ENCODE results near the gene DENND1C.
"Not testable (repeated sequence)": the region's sequence is repeated elsewhere in the genome, so short reads cannot be mapped to it uniquely, and the experiment has no call there.

Gene DENND1C

DNA sequence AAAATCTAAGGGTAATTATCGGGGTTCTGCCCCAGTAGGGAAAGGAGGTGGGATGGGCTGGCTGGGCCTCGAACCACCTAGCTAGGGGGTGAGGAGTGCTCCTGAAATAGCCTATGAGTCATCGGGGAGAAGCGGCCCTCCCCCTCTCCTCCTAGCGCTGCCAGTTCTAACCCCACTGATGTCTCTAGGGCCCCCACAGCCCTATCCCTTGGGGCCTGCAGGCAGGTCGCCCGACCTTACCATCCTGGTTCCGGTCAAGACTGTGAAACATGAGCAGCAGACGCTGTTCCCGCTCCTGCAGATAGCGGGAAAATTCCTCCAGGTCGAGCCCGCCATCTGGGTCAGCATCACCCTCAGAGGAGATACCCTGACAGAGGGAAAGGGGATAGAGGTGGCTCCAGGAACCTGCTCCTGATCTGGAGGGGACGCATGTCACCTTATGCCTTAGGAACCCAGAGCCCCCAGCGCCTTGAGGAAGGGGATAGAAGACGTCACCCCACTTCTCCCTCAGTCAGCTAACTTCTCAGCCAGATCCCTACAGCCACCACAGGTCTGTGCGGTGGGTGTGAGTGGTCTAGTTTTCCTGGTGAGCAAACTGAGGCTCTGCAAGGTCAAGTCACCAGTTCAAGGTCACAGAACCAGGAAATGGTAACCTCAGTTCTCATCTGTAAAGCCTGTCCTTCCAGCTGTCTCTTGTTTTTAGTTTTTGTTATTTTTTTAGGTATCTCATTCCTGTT is 23.5 kb downstream of the DENND1C start:
- DNase-seq (ENCODE audit: low read depth in 2 of 2, low spot score in 1 of 2): no peak

DNA sequence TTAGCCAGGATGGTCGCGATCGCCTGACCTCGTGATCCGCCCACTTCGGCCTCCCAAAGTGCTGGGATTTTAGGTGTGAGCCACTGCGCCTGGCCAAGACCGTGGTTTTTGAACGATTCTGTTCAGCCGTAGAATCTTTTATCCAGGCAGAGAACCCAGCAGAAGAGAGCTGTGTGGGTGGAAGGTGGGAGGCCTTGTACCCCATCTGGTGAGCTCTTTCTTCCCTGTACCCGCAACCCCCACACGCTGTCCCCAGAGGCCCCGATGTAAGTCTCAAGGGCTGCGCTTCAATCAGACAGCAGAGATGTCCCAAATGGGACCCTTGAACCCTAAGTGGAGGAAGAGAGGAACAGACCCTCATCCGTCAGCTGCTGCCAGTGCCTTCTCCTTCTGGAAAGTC is 25.7 kb downstream of the DENND1C start:
- DNase-seq (ENCODE audit: low read depth in 2 of 2, low spot score in 1 of 2): no peak

DNA sequence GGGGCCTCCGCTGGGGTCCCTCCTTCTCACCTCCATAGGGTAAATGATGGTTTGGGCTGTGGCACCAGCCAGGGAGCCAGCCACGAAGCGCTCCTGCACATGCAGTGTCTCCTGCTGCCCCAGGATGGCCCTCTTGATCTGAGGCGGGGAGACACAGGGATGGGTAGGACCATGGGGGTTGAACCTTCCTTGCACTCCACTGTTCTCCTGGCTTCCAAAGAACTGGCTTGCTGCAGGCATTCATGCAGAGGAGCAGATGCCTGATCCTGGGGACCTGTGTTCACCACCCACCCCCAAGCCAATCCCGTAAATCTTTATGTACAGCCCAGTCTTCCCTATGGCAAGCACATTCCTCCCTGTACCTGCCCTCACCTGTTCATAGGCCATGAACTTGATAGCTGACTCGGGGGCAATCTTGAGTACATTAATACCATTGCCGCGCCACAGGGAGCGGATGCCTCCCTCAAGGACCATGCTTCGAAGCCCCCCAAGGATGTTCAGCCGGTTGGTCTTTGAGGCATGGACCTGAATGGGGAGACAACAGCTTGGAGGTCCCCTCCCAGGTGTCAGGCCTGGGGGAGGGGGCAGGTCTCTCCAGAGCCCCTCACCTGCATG is 27.5 kb downstream of the DENND1C start:
- no peak for DNase-seq (ENCODE audit: low read depth in 2 of 2, low spot score in 1 of 2)

DNA sequence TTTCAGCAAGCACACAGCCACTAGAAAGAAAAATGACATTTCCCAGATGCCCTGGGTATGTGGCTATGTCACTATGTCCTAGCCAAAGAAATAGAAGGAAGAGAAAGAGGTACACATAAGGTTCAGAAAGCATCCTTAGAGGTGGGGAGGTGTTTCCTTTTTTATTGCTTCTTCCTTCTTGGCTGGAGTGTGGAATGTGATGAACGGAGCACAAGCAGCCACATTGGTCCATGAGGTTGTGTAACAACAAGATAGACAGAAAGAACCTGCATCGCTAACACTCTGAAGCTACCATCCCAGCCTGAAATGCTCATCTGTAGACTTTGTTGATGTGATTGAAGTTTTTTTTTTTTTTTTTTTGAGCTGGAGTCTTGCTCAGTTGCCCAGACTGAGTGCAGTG is 28.7 kb downstream of the DENND1C start:
- DNase-seq (ENCODE audit: low read depth in 2 of 2, low spot score in 1 of 2): no peak

DNA sequence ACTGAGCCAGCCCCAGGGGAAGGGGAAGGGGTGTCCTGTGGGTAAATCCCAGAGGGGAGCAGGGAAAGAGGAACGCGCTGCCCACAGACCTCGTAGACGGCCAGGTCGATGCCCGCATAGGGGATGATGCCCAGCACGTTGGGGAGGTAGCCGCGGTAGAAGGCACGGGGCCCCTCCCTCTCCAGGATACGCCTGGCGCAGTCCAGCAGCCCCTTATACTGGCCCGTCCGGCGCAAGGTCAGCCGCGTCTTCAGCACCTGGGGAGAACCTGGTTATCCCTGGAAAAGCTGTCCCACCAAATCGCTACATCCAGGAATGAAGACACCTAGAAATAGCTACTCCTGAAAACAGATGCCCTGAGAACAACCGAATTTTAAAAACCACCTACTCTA is 29.4 kb downstream of the DENND1C start:
- no peak for DNase-seq (ENCODE audit: low read depth in 2 of 2, low spot score in 1 of 2)

DNA sequence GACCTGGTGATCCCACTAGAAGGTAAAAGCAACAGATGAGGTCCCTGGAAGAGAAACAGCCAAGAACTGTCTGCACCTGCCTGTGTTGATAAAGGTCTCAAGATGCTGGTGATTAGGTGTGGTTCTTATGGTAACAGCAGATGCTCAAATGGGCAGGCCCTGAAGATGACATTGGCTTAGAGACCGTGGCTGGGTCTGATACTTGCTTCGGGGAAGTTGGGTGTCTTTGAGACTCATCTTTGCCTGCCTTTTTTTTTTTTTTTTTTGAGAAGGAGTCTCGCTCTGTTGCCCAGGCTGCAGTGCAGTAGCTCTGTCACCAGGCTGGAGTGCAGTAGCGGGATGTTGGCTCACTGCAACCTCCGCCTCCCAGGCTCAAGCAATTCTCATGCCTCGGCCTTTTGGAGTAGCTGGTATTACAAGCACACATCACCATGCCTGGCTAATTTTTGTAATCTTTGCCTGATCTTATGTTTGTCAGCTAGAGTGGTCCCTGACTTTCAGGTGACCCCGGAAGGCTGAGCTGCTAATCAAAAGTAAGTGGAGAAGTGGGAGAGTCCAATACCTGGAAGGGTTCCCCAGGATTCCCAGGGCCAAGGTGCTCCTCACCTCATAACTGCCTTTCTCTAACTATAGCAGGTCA is 29.9 kb downstream of the DENND1C start:
- no peak for DNase-seq (ENCODE audit: low read depth in 2 of 2, low spot score in 1 of 2)

DNA sequence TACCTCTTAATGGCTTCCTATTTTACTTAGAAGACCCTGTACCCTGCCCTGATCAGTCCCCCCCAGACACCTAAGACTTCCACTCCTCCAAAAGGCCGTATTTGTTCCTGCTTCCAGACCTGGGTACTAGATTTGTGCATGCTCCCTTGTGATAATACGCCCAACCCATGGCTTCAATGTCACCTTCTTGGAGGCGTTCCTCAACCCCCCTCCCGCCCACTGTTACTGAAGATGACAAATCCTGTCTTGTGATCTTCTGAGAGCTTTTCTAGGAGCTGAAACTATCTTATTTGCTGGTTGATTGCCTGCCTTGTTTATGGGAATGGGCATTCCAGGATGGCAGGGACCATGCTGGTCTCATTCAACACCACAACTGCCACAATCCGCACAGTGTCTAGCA is 31.4 kb downstream of the DENND1C start:
- DNase-seq (ENCODE audit: low read depth in 2 of 2, low spot score in 1 of 2): no peak

DNA sequence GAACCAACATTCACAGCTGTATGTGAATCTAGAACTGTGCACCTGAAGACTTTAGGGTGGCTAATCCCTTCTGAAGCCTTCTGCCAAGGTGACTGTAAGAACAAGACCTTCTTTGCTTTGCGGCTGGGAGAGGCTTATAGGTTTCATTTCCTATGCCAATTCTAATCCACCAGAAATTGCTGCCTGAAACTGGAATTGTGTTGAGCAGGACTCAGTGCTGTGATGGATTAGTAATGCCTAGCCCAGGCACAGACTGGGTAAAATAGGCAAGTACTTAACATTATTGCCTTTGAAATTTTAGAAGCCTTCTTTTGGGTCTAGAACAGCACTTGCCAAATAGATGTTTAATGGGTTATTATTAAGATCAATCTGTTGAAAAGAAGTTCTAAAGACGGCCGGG is 33.5 kb downstream of the DENND1C start:
- no peak for DNase-seq (ENCODE audit: low read depth in 2 of 2, low spot score in 1 of 2)

DNA sequence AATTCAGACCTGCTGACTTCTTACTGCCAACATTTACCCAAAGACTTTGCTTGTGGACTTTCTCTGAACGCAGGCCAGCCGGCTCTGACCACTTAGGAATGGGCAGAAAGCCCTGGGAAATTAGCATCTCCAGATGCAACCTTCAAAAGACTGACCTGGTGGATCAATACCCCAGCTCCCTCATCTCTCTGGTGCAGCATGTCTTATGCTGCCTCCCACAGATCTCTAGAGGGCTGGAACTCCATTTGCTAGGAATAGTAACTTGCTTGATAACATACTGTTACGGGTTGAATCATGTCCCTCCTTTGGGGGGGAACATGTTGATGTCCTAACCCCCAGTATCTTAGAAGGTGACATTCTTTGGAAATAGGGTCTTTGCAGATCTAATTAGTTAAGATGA is 35.1 kb downstream of the DENND1C start:
- no peak for DNase-seq (ENCODE audit: low read depth in 2 of 2, low spot score in 1 of 2)

DNA sequence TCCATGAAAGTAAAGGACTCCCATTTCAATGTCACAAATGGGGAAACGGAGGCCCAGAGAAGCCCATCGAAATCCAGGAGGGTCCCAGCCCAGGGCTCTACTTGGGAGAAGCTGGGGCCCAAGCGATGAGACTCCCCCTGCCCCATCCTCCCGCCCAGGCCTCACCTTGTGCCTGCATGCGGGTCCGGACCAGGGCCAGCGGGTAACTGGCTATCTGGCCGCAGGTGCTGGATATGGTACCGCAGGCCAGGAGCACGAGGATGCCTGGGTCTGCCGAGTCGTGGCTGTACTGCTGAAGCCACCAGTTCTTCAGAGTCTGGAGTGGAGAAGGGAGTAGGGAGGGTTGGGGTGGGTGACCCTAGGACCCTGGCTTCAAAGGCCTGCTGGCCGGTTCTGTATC is 37.6 kb downstream of the DENND1C start:
- DNase-seq (ENCODE audit: low read depth in 2 of 2, low spot score in 1 of 2): no peak

DNA sequence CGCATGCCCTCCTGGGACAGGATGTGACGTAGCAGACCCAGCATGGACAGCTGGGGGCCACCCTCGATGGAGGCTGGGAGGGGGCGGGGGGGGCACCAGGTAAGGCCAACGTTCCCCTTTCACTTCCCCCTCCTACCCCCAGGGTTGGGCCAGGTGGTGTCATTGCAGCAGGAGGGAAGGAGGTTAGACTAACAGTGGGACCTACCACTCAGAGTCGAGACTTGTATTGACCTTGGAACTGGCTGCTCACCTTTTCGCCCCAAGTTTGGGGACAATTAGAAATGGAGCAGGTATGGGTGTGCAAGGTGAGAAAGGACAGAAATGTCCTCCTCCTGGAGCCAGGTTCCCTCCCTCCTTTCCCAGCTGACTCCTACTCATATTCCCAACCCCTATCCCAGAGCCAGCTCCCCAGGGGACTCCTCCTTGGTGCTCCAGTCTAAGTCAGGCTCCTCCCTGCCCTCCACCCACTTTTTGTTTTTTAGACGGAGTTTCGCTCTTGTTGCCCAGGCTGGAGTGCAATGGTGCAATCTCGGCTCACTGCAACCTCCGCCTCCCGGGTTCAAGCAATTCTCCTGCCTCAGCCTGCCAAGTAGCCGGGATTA is 39.4 kb downstream of the DENND1C start:
- no peak for DNase-seq (ENCODE audit: low read depth in 2 of 2, low spot score in 1 of 2)

DNA sequence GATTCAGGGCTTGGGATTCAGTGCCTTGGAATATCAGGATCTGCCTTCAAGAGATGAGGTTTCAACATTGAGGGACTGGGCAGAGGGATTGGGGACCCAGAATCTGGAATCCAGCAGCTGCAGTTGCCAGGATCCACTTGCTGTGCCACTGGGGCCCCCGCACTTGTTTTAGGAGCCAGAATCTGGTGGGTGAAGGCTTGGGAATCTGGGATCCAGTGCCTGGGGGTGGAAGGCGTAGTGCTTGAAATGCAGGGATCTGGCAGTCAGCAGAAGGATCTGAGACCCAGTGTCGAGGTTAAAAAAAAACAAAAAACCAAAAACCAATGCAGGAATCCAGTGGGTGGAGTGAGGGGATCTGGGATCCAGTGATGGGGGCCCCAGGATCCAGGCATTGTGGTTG is 40.7 kb downstream of the DENND1C start:
- DNase-seq (ENCODE audit: low read depth in 2 of 2, low spot score in 1 of 2): no peak

DNA sequence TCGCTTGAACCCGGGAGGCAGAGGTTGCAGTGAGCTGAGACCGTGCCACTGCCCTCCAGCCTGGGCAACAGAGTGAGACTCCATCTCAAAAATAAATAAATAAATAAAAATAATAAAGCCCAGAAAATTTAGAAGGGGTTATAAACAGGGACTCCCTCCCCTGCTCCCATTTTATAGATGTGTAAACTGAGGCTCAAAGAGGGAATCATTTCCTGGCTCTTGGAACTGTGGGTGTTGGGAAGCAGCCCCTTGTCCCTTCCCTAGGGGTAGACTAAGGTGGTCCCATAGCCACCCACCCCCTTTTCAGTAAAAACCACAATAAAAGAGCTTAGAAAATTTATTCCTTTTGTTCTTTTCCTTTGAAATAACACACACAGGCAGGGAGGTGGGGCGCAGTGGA is 41.8 kb downstream of the DENND1C start:
- DNase-seq (ENCODE audit: low read depth in 2 of 2, low spot score in 1 of 2): no peak

DNA sequence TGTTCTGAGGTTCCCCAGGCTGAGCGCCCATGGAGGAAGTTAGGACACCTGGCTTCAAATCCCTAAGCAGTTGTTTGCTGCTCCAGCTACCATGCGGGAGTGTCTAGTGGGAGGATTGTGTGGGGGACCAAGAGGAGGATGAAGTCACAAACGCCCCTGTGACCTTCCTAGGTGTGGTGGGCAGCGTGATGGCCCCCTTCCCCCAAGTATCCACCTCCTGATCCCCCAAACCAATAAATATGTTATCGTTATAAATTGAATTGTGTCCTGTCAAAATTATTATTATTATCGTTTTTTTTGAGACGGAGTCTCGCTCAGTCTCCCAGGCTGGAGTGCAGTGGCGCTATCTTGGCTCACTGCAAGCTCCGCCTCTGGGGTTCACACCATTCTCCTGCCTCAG is 47.9 kb downstream of the DENND1C start, which contains the start of gene SLC25A41:
TSS of gene SLC25A41 (minus strand) at position 101 of the 400 bp plus-strand sequence. CDS start at position 31, 70 bp downstream.
- no peak for DNase-seq (ENCODE audit: low read depth in 2 of 2, low spot score in 1 of 2)

DNA sequence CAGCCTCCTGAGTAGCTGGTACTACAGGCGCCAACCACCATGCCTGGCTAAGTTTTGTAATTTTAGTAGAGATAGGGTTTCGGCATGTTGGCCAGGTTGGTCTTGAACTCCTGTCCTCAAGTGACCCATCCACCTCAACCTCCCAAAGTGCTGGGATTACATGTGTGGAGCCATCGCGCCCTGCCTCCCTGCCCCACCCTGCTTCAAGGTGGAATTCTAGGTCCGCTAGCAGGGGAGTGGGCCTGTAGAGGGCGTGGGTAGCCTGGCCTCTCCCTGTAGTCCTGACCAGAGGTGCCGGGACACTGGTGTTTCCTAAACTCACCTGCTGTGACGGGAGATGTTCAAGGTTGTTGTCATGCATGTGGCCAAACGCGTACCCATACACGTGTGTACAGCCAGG is 48.4 kb downstream of the DENND1C start:
- DNase-seq (ENCODE audit: low read depth in 2 of 2, low spot score in 1 of 2): no peak

DNA sequence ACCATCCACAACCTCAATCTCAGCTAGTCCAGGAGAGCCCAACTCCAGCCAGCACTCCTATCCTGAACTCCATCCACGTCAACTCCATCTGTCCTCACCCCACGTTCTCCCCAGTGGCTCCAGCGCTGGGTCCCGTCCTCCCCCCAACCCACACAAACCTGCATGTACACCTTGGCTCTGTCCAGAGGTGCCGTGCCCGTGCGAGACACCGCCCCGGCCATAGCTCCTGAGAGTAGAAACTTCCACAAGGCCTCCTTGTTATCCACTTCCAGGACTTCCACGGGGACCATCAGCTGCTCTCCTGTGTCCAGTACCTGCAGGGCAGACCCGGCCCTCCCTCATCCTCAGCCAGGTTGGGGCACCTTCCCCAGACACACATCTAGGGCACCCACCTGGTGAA is 49.7 kb downstream of the DENND1C start:
- no peak for DNase-seq (ENCODE audit: low read depth in 2 of 2, low spot score in 1 of 2)

DNA sequence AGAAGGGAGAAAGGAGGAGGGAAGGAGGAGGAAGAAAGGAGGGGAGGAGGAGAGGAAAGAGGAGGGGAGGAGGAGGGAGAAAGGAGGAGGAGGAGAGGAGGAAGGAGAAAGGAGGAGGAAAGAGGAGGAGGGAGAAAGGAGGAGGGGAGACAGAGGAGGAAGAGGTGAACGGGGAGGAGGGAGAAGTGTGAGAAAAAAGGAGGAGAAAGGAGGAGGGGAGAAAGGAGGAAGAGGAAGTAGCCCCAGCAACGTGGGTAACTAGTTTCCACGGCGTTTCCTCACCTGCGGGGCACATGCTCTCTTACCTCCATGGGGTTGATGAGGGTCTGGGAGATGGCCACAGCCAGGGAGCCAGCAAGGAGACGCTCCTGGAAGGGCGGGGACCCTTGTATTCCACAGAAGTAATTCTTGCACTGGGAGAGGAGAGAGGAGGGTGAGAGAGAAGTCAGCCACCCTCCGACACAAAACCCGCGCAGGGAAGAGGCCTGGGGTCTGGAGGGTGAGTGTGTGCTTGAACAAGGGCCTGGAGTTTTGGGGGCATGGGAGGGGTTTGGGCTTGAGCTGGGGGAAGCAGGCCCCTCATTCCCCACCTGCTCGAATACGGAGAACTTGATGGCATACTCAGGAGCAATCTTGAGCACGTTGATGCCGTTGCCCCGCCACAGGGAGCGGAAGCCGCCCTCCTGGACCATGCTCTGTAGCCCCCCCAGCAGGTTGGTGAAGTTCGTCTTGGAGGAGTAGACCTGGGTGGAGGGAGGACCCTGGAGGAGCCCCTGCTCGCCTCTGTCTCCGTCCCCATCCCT is 52.0 kb downstream of the DENND1C start:
- no peak for DNase-seq (ENCODE audit: low read depth in 2 of 2, low spot score in 1 of 2)

DNA sequence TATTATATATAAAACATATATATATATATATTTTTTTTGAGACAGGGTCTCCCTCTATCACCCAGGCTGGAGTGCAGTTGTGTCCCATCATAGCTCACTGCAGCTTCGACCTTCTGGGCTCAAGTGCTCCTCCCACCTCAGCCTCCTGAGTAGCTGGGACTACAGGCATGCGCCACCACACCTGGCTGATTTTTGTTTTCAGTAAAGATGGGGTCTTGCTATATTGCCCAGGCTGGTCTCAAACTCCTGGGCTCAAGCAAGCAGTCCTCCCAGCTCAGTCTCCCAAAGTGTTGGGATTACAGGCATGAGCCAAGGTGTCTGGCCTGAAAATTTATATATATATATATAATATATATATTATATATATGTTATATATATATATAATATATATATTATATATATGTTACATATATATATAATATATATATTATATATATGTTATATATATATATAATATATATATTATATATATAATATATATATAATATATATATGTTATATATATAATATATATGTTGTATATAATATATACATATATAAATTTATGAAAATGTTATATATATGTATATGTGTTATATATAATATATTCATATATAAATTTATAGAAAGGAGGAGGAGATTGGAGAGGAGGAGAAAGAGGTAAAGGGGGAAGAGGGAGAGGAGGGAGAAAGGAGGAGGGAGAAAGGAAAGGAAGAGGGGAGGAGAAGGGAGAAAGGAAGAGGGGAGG is 52.7 kb downstream of the DENND1C start:
- not testable (repeated sequence) for DNase-seq (ENCODE audit: low read depth in 2 of 2, low spot score in 1 of 2)

DNA sequence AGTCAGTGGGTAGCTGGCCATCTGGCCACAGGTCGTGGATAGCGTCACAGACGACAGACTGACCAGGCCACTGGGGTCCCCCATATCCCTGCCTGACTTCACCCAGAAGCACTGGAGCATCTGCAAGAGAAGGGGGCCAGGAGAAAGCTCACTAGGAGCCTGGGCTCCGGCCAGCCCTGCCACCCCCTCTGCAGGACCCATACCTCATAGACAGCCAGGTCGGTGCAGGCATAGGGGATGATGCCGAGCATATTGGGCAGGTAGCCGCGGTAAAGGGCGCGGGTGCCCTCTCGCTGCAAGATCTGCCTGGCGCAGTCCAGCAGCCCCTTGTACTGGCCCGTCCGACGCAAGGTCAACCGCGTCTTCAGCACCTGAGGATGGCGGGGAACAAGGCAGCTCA is 54.5 kb downstream of the DENND1C start:
- DNase-seq (ENCODE audit: low read depth in 2 of 2, low spot score in 1 of 2): no peak

DNA sequence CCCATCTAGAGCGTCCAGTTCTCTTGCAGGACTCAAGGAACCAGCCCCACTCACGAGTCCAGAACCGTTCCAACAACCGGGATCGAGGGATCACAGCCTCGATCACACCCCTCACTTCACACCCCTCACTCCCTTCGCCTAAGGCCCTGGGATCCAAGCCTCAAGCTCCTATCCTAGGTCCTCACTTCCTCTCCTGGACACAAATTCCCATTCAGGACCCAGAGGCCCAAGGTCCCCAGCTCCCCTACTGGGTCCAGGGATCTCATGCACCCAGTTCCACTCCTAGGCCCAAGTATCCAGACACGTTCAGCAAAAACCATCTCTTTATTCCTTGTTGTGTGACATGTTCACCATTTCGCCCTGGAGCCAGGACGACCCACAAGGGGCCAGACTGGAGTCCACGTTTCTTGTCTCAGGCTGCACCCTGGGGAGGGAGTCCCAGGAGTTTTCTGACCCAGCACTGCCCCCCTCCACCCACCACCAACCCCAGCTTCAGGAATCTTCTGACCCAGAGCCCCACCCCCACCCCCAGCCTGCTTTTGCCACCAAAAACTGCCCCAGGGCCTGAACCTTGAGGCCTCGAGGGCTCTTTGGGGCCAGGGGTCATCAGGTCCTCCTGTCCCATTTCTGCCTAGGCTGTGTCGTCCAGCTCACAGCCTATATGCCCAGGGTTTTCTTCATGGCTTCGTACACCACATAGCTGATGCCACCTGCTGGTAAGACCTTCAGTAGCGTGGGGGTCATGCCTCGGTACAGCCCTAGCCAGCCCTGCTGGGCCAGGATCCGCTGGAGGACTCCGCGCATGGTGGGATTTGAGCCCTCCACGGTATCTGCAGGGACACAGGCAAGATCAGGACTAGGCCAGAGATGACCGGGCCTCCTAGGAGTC is 55.6 kb downstream of the DENND1C start:
- no peak for DNase-seq (ENCODE audit: low read depth in 2 of 2, low spot score in 1 of 2)

Measured in stimulated activated CD8-positive, alpha-beta memory T cell treated with anti-CD3 and anti-CD28 coated beads, Interleukin-4, amount 100 ng/mL, for 4 hours (primary cell).